Smooth muscle cell (in vitro differentiated cells): Measurements from ENCODE around the gene SERPING1. TPM values are rescaled to one million over a fixed set of nuclear protein-coding genes. Genes with fewer than 3 reads are reported as not detected.

Experiments used
- DNase-seq: peaks from one replicate; lab custom pipeline; 2025; ENCODE audit not compliant: unreplicated experiment; lab: John Stamatoyannopoulos, UW
- H2AFZ ChIP-seq: fragments of 200-600 bp; sonication (generic); 2 replicates; pipeline ENCODE4 v1.6.0; 2016; ENCODE audit warnings: antibody characterized with exemption, low read depth, mild to moderate bottlenecking
- H3F3A ChIP-seq: fragments of 200-600 bp; sonication (generic); 2 replicates; pipeline ENCODE4 v1.6.0; 2017; ENCODE audit warnings: antibody characterized with exemption, low read depth
- H3K27ac ChIP-seq: fragments of 200-600 bp; sonication (generic); 2 replicates; pipeline ENCODE4 v1.5.1; 2016; ENCODE audit warnings: low read depth, mild to moderate bottlenecking
- H3K27me3 ChIP-seq: fragments of 200-600 bp; sonication (generic); 2 replicates; pipeline ENCODE4 v1.6.1; 2016; ENCODE audit warnings: low read depth, mild to moderate bottlenecking
- H3K36me3 ChIP-seq: fragments of 200-600 bp; sonication (generic); 2 replicates; pipeline ENCODE4 v1.5.1; 2016; ENCODE audit warnings: low read depth
- H3K4me1 ChIP-seq: fragments of 200-600 bp; sonication (generic); 2 replicates; pipeline ENCODE4 v1.5.1; 2016; ENCODE audit warnings: low read depth
- H3K4me2 ChIP-seq: fragments of 200-600 bp; sonication (generic); 2 replicates; pipeline ENCODE4 v1.6.0; 2016; ENCODE audit warnings: mild to moderate bottlenecking
- H3K4me3 ChIP-seq: fragments of 200-600 bp; sonication (generic); 2 replicates; pipeline ENCODE4 v1.5.1; 2016; ENCODE audit warnings: mild to moderate bottlenecking
- H3K79me2 ChIP-seq: fragments of 200-600 bp; sonication (generic); 2 replicates; pipeline ENCODE4 v1.6.0; 2016; ENCODE audit warnings: low read depth, mild to moderate bottlenecking
- H3K9ac ChIP-seq: fragments of 200-600 bp; sonication (generic); 2 replicates; pipeline ENCODE4 v1.6.0; 2016; ENCODE audit warnings: low read depth
- H3K9me3 ChIP-seq: fragments of 200-600 bp; sonication (generic); replicated peaks from 2 replicates; pipeline ENCODE4 v1.5.1; 2016; ENCODE audit warnings: low read depth
- H4K20me1 ChIP-seq: fragments of 200-600 bp; sonication (generic); 2 replicates; pipeline ENCODE4 v1.6.0; 2016; ENCODE audit warnings: low read depth
- WGBS: methylation state at CpG from one replicate; pipeline ENCODE4 v1.1.7; 2016; ENCODE audit warnings: low lambda C conversion rate; 5-methylcytosine and 5-hydroxymethylcytosine counted together
- polyA plus RNA-seq: library from polyadenylated mRNA; unstranded; fragments of >200 nt; fragmentation: Nextera tagmentation; extraction: Ambion mirVana; gene quantifications from 2 replicates; pipeline ENCODE4 v1.2.1, GENCODE V29; 2016
- total RNA-seq: library from RNA; depleted of rRNA; stranded (reverse); fragments of >200 nt; gene quantifications from 2 replicates; pipeline ENCODE4 v1.2.3, GENCODE V29; 2014
- TF ChIP-seq, protein P1 (sequence below): fragments of 200-600 bp; sonication (generic); IDR thresholded peaks from 2 replicates; pipeline ENCODE4 v1.5.1; 2017; ENCODE audit warnings: borderline replicate concordance, mild to moderate bottlenecking, antibody characterized with exemption; ENCODE audit not compliant: insufficient read depth, poor library complexity, severe bottlenecking

Gene SERPING1
- total RNA-seq, result 31.0 and 47.8 TPM in 2 replicates
- polyA plus RNA-seq, result 80.3 and 95.8 TPM in 2 replicates

DNA sequence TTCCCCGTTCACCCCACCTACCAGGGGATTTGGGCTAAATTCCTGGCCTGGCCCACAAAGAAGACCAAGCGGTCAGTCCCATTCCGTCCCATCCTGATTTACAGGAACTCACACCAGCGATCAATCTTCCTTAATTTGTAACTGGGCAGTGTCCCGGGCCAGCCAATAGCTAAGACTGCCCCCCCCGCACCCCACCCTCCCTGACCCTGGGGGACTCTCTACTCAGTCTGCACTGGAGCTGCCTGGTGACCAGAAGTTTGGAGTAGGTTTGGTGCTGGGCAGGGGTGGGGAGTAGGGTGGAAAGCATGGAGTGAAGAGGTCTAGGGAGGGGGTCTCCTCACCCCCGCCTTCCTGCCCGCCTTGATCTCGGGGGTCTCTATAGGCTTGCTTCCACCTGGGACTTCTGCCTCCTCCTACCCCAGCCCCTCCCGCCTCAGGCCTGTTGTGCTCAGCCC is at the start of gene SERPING1:
Gene SERPING1, plus strand, starts transcription at position 225 of the 455 bp plus-strand sequence. CDS start 586 bp downstream, outside the sequence.
- Histone ChIP-seq H3K27ac (no peak within 1 kb of the TSS), H2AFZ (peak within 1 kb of the TSS; percentile 85), H3F3A (no peaks in the 10 kb centered on the region), H3K27me3 (no peaks in the 10 kb centered on the region), H3K79me2 (no peaks in the 10 kb centered on the region), H3K36me3 (no peaks in the 10 kb centered on the region), H3K4me1 (peaks cover 28% of the 10 kb centered on the region), H3K9me3 (no peaks in the 10 kb centered on the region), H3K9ac (peak within 1 kb of the TSS; percentile 35), H4K20me1 (no peaks in the 10 kb centered on the region), H3K4me3 (peak within 1 kb of the TSS; percentile 73), H3K4me2 (peak within 1 kb of the TSS; percentile 89)
- peak; percentile 18 for DNase-seq
- WGBS, result 16% methylated on average over 7 of the region's 10 CpGs
- TF ChIP-seq, protein P1, sequence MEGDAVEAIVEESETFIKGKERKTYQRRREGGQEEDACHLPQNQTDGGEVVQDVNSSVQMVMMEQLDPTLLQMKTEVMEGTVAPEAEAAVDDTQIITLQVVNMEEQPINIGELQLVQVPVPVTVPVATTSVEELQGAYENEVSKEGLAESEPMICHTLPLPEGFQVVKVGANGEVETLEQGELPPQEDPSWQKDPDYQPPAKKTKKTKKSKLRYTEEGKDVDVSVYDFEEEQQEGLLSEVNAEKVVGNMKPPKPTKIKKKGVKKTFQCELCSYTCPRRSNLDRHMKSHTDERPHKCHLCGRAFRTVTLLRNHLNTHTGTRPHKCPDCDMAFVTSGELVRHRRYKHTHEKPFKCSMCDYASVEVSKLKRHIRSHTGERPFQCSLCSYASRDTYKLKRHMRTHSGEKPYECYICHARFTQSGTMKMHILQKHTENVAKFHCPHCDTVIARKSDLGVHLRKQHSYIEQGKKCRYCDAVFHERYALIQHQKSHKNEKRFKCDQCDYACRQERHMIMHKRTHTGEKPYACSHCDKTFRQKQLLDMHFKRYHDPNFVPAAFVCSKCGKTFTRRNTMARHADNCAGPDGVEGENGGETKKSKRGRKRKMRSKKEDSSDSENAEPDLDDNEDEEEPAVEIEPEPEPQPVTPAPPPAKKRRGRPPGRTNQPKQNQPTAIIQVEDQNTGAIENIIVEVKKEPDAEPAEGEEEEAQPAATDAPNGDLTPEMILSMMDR, result no peak

DNA sequence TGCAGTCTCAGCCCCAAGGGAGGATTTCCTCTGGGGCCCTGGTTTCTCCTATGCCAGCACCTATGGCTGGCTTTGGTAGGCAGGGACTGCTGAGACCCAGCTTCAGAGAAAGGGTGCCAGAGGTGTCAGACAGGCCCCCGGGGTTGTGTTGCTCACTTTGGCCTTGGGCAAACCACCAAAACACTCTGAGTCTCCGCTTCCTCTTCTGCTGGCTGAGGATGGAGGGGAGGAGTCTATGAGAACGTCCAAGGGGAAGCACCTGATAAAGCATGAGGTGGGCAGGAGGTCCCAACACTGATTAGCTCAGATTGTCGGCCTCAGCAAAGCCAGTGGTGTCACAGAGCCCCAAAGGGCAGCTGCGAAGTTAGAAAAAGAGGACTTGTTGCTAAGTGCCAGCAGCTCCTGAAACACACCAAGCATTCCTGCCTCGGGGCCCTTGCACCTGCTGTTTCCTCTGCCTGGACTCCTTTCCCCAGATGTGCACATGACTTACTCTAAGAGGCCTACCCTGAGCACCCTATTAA is 49.6 kb upstream of the SERPING1 start:
- Histone ChIP-seq H3K4me3 (no peak overlapping the region), H3K27me3 (no peaks in the 10 kb centered on the region), H3K9me3 (no peaks in the 10 kb centered on the region), H3K79me2 (no peaks in the 10 kb centered on the region), H3F3A (no peaks in the 10 kb centered on the region), H2AFZ (no peak overlapping the region), H3K4me1 (no peaks in the 10 kb centered on the region), H3K4me2 (no peak overlapping the region), H3K27ac (no peak overlapping the region), H3K36me3 (no peaks in the 10 kb centered on the region), H3K9ac (no peak overlapping the region), H4K20me1 (no peaks in the 10 kb centered on the region)
- 84% methylated on average over 6 of the region's 6 CpGs for WGBS
- TF ChIP-seq, protein P1, result no peak
- no peak for DNase-seq

DNA sequence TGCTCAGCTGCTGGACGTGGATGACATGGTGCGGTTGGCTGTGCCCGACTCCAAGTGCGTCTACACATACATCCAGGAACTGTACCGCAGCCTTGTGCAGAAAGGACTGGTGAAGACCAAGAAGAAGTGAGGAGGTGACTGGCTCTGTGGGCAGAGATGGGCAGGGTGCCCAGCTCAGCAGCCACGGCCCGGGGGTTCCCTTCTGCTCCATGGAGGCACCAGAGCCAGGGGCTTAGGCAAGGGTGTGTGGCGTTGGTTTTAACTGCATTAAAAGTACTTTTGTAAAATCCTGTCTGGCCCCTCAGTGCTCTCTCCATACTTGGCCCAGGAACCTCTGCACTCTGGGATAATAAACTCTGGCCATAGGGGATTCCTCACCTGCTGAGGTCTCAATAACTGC is 47.5 kb upstream of the SERPING1 start:
- no peaks in the 10 kb centered on the region for H3K79me2 ChIP-seq
- no peaks in the 10 kb centered on the region for H3K9me3 ChIP-seq
- H3K9ac ChIP-seq, result no peak overlapping the region
- no peaks in the 10 kb centered on the region for H3K36me3 ChIP-seq
- H3K4me1 ChIP-seq, result no peaks in the 10 kb centered on the region
- no peak overlapping the region for H3K4me2 ChIP-seq
- no peak for DNase-seq
- no peaks in the 10 kb centered on the region for H4K20me1 ChIP-seq
- H2AFZ ChIP-seq, result no peak overlapping the region
- TF ChIP-seq, protein P1, result no peak
- no peak overlapping the region for H3K4me3 ChIP-seq
- H3K27ac ChIP-seq, result no peak overlapping the region
- H3K27me3 ChIP-seq, result no peaks in the 10 kb centered on the region
- H3F3A ChIP-seq, result no peaks in the 10 kb centered on the region
- 89% methylated on average over 8 of the region's 8 CpGs for WGBS

DNA sequence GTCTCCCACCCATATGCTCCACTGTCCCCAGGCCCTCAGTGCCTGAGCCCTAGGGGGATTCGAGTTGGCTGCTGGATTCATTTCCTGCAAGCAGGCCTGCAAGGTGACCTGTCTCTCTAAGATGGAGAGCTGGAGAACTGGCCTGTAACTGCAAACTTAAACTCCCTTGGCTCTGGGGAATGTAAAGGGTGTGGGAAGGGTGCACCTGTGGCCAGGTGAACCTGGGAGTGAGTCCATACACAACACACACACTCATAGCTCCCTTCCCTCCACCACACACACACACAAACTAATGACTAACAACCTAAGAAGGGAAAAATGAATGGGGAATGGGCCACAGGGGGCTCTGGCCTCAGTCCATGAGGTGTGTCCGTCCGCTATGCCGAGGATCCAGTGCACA is 45.5 kb upstream of the SERPING1 start:
- no peak overlapping the region for H3K27ac ChIP-seq
- DNase-seq, result no peak
- H3K36me3 ChIP-seq, result no peaks in the 10 kb centered on the region
- H4K20me1 ChIP-seq, result no peaks in the 10 kb centered on the region
- H3K79me2 ChIP-seq, result no peaks in the 10 kb centered on the region
- WGBS, result 96% methylated on average over 4 of the region's 4 CpGs
- H3K4me1 ChIP-seq, result no peaks in the 10 kb centered on the region
- H3F3A ChIP-seq, result no peaks in the 10 kb centered on the region
- no peak overlapping the region for H3K9ac ChIP-seq
- no peak overlapping the region for H3K4me3 ChIP-seq
- TF ChIP-seq, protein P1, result no peak
- H3K4me2 ChIP-seq, result no peak overlapping the region
- H2AFZ ChIP-seq, result no peak overlapping the region
- H3K27me3 ChIP-seq, result no peaks in the 10 kb centered on the region
- no peaks in the 10 kb centered on the region for H3K9me3 ChIP-seq
